GM12878 (cell line): ENCODE measurements around the gene CCL4L2. TPM values are rescaled to one million over a fixed set of nuclear protein-coding genes. Genes with fewer than 3 reads are reported as not detected.
"Not testable (repeated sequence)": the region's sequence is repeated elsewhere in the genome, so short reads cannot be mapped to it uniquely, and the experiment has no call there.

Source experiments
- ATAC-seq: fragments of 200-7000 bp; cut with Tn5 transposase; 3 replicates; pipeline ENCODE4 v1.9.1; 2020; ENCODE audit warnings: mild to moderate bottlenecking, moderate library complexity
- BruUV-seq: library from RNA; stranded (reverse); fragments of 400-500 nt; replicated peaks from 2 replicates; lab custom pipeline; 2021; lab: Mats Ljungman, UMichigan
- CTCF ChIA-PET: fragments of 300-600 bp; sonication (Branson Sonifier 250); formaldehyde crosslinking; extraction: SDS; loops from one replicate; lab custom pipeline; 2021; ENCODE audit warnings: inconsistent platforms; lab: Yijun Ruan, JAX
- POLR2A ChIA-PET: fragments of 350-600 bp; formaldehyde crosslinking; extraction: SDS; loops from one replicate; lab custom pipeline; 2021; ENCODE audit warnings: inconsistent platforms; lab: Charles Lee
- RAD21 ChIA-PET: fragments of 300-600 bp; sonication (Branson Sonifier 250); formaldehyde crosslinking; loops from one replicate; lab custom pipeline; 2023; ENCODE audit warnings: antibody characterized with exemption; ENCODE audit not compliant: unreplicated experiment; lab: Charles Lee
- SMC1A ChIA-PET: fragments of 300-600 bp; sonication (Branson Sonifier 250); formaldehyde crosslinking; loops from one replicate; lab custom pipeline; 2023; ENCODE audit not compliant: unreplicated experiment, uncharacterized antibody; lab: Charles Lee
- DNase-seq: peaks from one replicate; pipeline ENCODE4 v3.0.0-alpha.2; 2011; ENCODE audit warnings: low read depth, low spot score
- FAIRE-seq: peaks from 3 replicates; lab custom pipeline; 2011; peaks lifted over from hg19 to GRCh38; lab: Jason Lieb, UNC
- H2AFZ ChIP-seq: 2 replicates; pipeline ENCODE4 v1.6.0; 2011; ENCODE audit warnings: low read depth, low read length, control low read depth; ENCODE audit not compliant: control insufficient read depth
- H3K27ac ChIP-seq: 2 replicates; pipeline ENCODE4 v1.5.1; 2011; ENCODE audit warnings: control low read depth; ENCODE audit not compliant: control insufficient read depth, insufficient read depth
- H3K27me3 ChIP-seq, 2 experiments: replicated peaks in 1 of 2; 2 replicates each; pipeline versions ENCODE4 v1.6.0 to v1.6.1; 2011; ENCODE audit warnings: low read length in 1 of 2; ENCODE audit not compliant: control insufficient read depth in 2 of 2, insufficient read depth in 2 of 2
- H3K36me3 ChIP-seq, 2 experiments: 2 replicates each; pipeline ENCODE4 v1.5.1; 2011; ENCODE audit warnings: low read length in 1 of 2; ENCODE audit not compliant: control insufficient read depth in 2 of 2, insufficient read depth in 2 of 2
- H3K4me1 ChIP-seq: 2 replicates; pipeline ENCODE4 v1.6.1; 2011; ENCODE audit warnings: mild to moderate bottlenecking, low read length, moderate library complexity, mixed read lengths; ENCODE audit not compliant: control insufficient read depth, insufficient read depth
- H3K4me2 ChIP-seq: 2 replicates; pipeline ENCODE4 v1.6.0; 2011; ENCODE audit warnings: control low read depth; ENCODE audit not compliant: control insufficient read depth, insufficient read depth
- H3K4me3 ChIP-seq: fragments of 200-600 bp; sonication (generic); 2 replicates; pipeline ENCODE4 v1.5.1; 2016
- H3K79me2 ChIP-seq: 2 replicates; pipeline ENCODE4 v1.6.0; 2011; ENCODE audit warnings: low read length; ENCODE audit not compliant: control insufficient read depth, insufficient read depth
- H3K9ac ChIP-seq: 2 replicates; pipeline ENCODE4 v1.8.0; 2011; ENCODE audit warnings: low read length, control low read depth, mixed read lengths; ENCODE audit not compliant: control insufficient read depth, insufficient read depth
- H3K9me3 ChIP-seq: replicated peaks from 3 replicates; pipeline ENCODE4 v1.5.1; 2011; ENCODE audit warnings: mild to moderate bottlenecking, low read length; ENCODE audit not compliant: control insufficient read depth, insufficient read depth
- H4K20me1 ChIP-seq: 2 replicates; pipeline ENCODE4 v1.6.0; 2011; ENCODE audit not compliant: control insufficient read depth, insufficient read depth
- NBN ChIP-seq: fragments of 450-650 bp; IDR thresholded peaks from 2 replicates; pipeline ENCODE4 v1.6.1; 2016
- WGBS: methylation state at CpG from one replicate; pipeline ENCODE4 v1.1.6; 2016; ENCODE audit warnings: low lambda C conversion rate; ENCODE audit not compliant: insufficient replicate concordance, insufficient coverage; ENCODE audit errors: missing lambda C conversion rate; 5-methylcytosine and 5-hydroxymethylcytosine counted together
- in situ Hi-C: fragments of 300-500 bp; cut with MboI; formaldehyde crosslinking; loops from 9 replicates; pipeline ENCODE4 v1.14.3; 2018; ENCODE audit warnings: mixed read lengths
- intact Hi-C: fragments of 100-400 bp; cut with micrococcal nuclease; formaldehyde crosslinking; loops from one replicate; pipeline ENCODE4 v1.14.2; 2022; ENCODE audit not compliant: unreplicated experiment
- polyA plus RNA-seq, 11 experiments: library from polyadenylated mRNA; depleted of rRNA in 4 of 11; unstranded in 6 of 11; stranded (reverse) in 5 of 11; fragments of >200 nt; fragmentation: Nextera tagmentation in 4 of 11; fragmentation: Illumina TruSeq in 1 of 11; extraction: Ambion mirVana in 4 of 11; extraction: Trizol in 1 of 11; gene quantifications; 1 replicate in 1 of 11; 2 replicates in 10 of 11; pipeline versions ENCODE4 v1.2.1 to v1.2.3, GENCODE V29; 2011 to 2016; ENCODE audit warnings: inconsistent platforms in 2 of 11, missing spikeins in 2 of 11, low read depth in 1 of 11
- total RNA-seq, 4 experiments: library from RNA; depleted of rRNA in 3 of 4; stranded (reverse); fragments of >200 nt in 3 of 4; fragmentation: Illumina TruSeq in 1 of 4; extraction: Trizol in 1 of 4; gene quantifications; 2 replicates each; pipeline versions ENCODE4 v1.2.1 to v1.2.3, GENCODE V29; 2013 to 2021
- TF ChIP-seq, protein P1 (sequence below): fragments of 450-650 bp; IDR thresholded peaks from 2 replicates; pipeline ENCODE4 v1.6.1; 2017; ENCODE audit warnings: low read depth, mild to moderate bottlenecking, moderate library complexity
- TF ChIP-seq, protein P2 (sequence below): IDR thresholded peaks from 2 replicates; pipeline ENCODE4 v1.6.1; 2011; ENCODE audit warnings: low read depth, mild to moderate bottlenecking, low read length, moderate library complexity, borderline replicate concordance; ENCODE audit errors: extremely low read depth

CCL4L2 gene
- total and polyA plus RNA-seq, 10 of the 15 experiments (the other 5 are each of a cell fraction or from before 2014, with no cell fraction given): 2.3 to 275 (median 14.5) TPM

DNA sequence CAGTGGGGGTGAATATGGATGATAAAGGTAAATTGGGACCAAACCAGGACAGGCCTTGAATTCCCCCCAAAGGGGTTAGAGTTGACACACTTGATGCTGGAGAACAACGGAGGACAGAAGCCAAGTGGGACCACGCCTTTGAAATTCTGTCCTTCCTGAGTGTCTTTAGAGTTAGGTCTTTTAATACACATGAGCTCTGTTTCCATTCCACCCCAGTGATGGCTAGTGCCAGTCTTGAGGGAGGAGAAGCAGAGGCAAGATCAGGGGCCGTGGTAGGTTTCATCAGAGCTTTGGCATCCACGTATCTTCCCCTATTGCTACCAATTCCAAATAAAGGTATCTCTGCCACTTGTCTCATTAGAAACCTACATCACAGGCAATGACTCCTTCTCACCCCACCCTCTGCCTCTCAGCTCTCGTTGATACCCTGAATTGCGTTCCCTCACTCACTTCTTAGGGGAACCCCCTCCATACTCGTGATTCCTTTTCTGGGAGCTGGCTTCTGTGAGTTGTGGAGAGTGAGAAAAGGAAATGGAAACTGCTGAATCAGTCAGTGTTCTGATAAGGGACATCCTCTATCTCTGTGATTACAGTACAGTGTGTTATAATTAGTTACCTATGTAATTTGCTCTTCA, 11.9 kb upstream of the CCL4L2 start (continued):
- TF ChIP-seq, protein P1, sequence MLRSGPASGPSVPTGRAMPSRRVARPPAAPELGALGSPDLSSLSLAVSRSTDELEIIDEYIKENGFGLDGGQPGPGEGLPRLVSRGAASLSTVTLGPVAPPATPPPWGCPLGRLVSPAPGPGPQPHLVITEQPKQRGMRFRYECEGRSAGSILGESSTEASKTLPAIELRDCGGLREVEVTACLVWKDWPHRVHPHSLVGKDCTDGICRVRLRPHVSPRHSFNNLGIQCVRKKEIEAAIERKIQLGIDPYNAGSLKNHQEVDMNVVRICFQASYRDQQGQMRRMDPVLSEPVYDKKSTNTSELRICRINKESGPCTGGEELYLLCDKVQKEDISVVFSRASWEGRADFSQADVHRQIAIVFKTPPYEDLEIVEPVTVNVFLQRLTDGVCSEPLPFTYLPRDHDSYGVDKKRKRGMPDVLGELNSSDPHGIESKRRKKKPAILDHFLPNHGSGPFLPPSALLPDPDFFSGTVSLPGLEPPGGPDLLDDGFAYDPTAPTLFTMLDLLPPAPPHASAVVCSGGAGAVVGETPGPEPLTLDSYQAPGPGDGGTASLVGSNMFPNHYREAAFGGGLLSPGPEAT: no peak
- TF ChIP-seq, protein P2, sequence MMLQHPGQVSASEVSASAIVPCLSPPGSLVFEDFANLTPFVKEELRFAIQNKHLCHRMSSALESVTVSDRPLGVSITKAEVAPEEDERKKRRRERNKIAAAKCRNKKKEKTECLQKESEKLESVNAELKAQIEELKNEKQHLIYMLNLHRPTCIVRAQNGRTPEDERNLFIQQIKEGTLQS: no peak
- TF ChIP-seq NBN: no peak

DNA sequence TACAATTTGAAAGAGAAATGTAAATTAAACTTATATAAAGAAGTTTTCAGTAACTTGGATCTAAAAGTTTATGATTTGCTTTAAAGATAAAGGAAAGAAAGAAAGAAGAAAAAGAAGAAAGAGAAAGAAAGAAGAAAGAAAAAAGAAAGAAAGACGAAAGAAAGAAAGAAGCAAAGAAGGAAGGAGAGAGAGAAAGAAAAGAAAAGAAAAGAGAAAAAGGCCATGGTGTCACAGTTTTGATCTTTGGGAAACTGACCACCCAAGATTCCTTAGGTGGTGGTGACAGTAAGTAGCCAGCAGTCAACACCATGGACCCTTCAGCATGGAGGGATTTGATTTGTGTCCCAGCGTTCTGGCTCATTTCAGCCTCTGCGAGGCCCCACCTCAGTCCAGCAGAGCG, 9.8 kb upstream of the CCL4L2 start:
- H3K27me3 ChIP-seq, FAIRE-seq, ATAC-seq, H2AFZ ChIP-seq, H3K4me3 ChIP-seq, H3K36me3 ChIP-seq, intact Hi-C loops, H3K79me2 ChIP-seq, H3K27ac ChIP-seq, H3K9me3 ChIP-seq, DNase-seq, RAD21 ChIA-PET, POLR2A ChIA-PET, H3K4me2 ChIP-seq, CTCF ChIA-PET, H3K9ac ChIP-seq, BruUV-seq, in situ Hi-C loops, SMC1A ChIA-PET, H4K20me1 ChIP-seq: not testable (repeated sequence)
- peaks cover 39% of the 10 kb centered on the region for H3K4me1 ChIP-seq
- 88% methylated on average over 1 of the region's 4 CpGs for WGBS
